K562 (cell line): Measurements from ENCODE around the gene PRDM4. TPM values are rescaled to one million over a fixed set of nuclear protein-coding genes. Genes with fewer than 3 reads are reported as not detected.

ENCODE experiments used
- ATAC-seq: fragments of 200-7000 bp; cut with Tn5 transposase; 3 replicates; pipeline ENCODE4 v1.9.1; 2020; ENCODE audit warnings: moderate library complexity
- BruUV-seq: library from RNA; stranded (reverse); fragments of 400-500 nt; replicated peaks from 2 replicates; lab custom pipeline; 2021; lab: Mats Ljungman, UMichigan
- CTCF ChIA-PET: fragments of 300-600 bp; formaldehyde crosslinking; extraction: SDS; loops from one replicate; lab custom pipeline; 2021; ENCODE audit warnings: low intra/inter-chr PET ratio; lab: Yijun Ruan, JAX
- POLR2A ChIA-PET: fragments of 300-600, 350-650 bp; sonication (Branson Sonifier 250); formaldehyde crosslinking; extraction: SDS; loops from one replicate; lab custom pipeline; 2021; ENCODE audit warnings: antibody characterized with exemption, inconsistent platforms; lab: Yijun Ruan, JAX
- DNase-seq, 4 experiments: peaks; one replicate each; pipeline versions ENCODE4 v3.0.0 to v3.0.0-alpha.2; 2011 to 2018; ENCODE audit warnings: low spot score in 3 of 4, mixed read lengths in 3 of 4; ENCODE audit errors: extremely low read depth in 1 of 4
- FAIRE-seq: peaks from 2 replicates; lab custom pipeline; 2011; peaks lifted over from hg19 to GRCh38; lab: Jason Lieb, UNC
- H2AFZ ChIP-seq: 2 replicates; pipeline ENCODE4 v1.6.0; 2011; ENCODE audit warnings: low read depth, low read length, control low read depth, inconsistent platforms
- H3K27ac ChIP-seq: fragments of 200-600 bp; 3 replicates; pipeline ENCODE4 v1.8.0; 2011; ENCODE audit warnings: low read depth, mild to moderate bottlenecking, control low read depth, inconsistent platforms, low read length, moderate library complexity, mixed read lengths; ENCODE audit errors: extremely low read depth
- H3K27me3 ChIP-seq, 2 experiments: fragments of 300-600 bp in 1 of 2; 2 replicates in 1 of 2; 3 replicates in 1 of 2; pipeline versions ENCODE4 v1.6.0 to v1.8.0; 2011; ENCODE audit warnings: inconsistent platforms in 2 of 2, low read length in 2 of 2, mild to moderate bottlenecking in 1 of 2, mixed read lengths in 1 of 2, moderate library complexity in 1 of 2; ENCODE audit not compliant: control insufficient read depth in 2 of 2, insufficient read depth in 2 of 2
- H3K36me3 ChIP-seq: fragments of 300-600 bp; 3 replicates; pipeline ENCODE4 v1.8.0; 2011; ENCODE audit warnings: mild to moderate bottlenecking, low read length, inconsistent platforms; ENCODE audit not compliant: control insufficient read depth, insufficient read depth
- H3K4me1 ChIP-seq, 2 experiments: fragments of 200-600 bp in 1 of 2; replicated peaks in 1 of 2; 2 replicates in 1 of 2; 3 replicates in 1 of 2; pipeline versions ENCODE4 v1.5.1 to v1.8.0; 2011; ENCODE audit warnings: inconsistent platforms in 2 of 2, low read length in 2 of 2, mild to moderate bottlenecking in 1 of 2, mixed read lengths in 1 of 2, moderate library complexity in 1 of 2; ENCODE audit not compliant: control insufficient read depth in 2 of 2, insufficient read depth in 2 of 2
- H3K4me2 ChIP-seq: 2 replicates; pipeline ENCODE4 v1.6.1; 2011; ENCODE audit warnings: low read length, control low read depth, inconsistent platforms, mixed read lengths; ENCODE audit not compliant: insufficient read depth
- H3K4me3 ChIP-seq: fragments of 200-600 bp; sonication (generic), shearing (Covaris generic); 2 replicates; pipeline ENCODE4 v1.5.1; 2016; ENCODE audit warnings: control low read depth, inconsistent platforms
- H3K79me2 ChIP-seq: fragments of 200-600 bp; 3 replicates; pipeline ENCODE4 v1.8.0; 2011; ENCODE audit warnings: low read length, inconsistent platforms; ENCODE audit not compliant: control insufficient read depth, insufficient read depth
- H3K9ac ChIP-seq, 2 experiments: 2 replicates each; pipeline versions ENCODE4 v1.6.0 to v1.6.1; 2011; ENCODE audit warnings: low read depth in 2 of 2, low read length in 2 of 2, control low read depth in 1 of 2, inconsistent platforms in 1 of 2, mild to moderate bottlenecking in 1 of 2, mixed read lengths in 1 of 2; ENCODE audit not compliant: insufficient read depth in 1 of 2
- H3K9me1 ChIP-seq: one replicate; pipeline ENCODE4 v1.6.0; 2011; ENCODE audit warnings: inconsistent platforms, mild to moderate bottlenecking, low read length, moderate library complexity; ENCODE audit not compliant: control insufficient read depth, insufficient read depth
- H3K9me3 ChIP-seq: replicated peaks from 2 replicates; pipeline ENCODE4 v1.5.1; 2011; ENCODE audit warnings: low read depth, low read length, inconsistent platforms; ENCODE audit not compliant: control insufficient read depth, insufficient read depth
- H4K20me1 ChIP-seq: replicated peaks from 2 replicates; pipeline ENCODE4 v1.6.1; 2011; ENCODE audit warnings: low read length, inconsistent platforms, mixed read lengths; ENCODE audit not compliant: control insufficient read depth, insufficient read depth
- ETS2 ChIP-seq: IDR thresholded peaks from 2 replicates; pipeline ENCODE4 v1.6.1; 2016; ENCODE audit warnings: borderline replicate concordance, missing genetic modification characterization, mild to moderate bottlenecking, moderate library complexity, missing compliant biosample characterization; ENCODE audit not compliant: poor library complexity, severe bottlenecking
- FOSL1 ChIP-seq: fragments of 200-800 bp; sonication (Bioruptor generic); conservative IDR thresholded peaks from 2 replicates; pipeline ENCODE4 v1.6.1; 2016; ENCODE audit warnings: missing genetic modification characterization, missing compliant biosample characterization
- NR2F6 ChIP-seq: fragments of 450-650 bp; formaldehyde crosslinking; IDR thresholded peaks from 2 replicates; pipeline ENCODE4 v1.4.0; 2020; ENCODE audit warnings: mild to moderate bottlenecking
- RHOXF2B ChIP-seq: fragments of 250-450 bp; sonication (Bioruptor Pico); conservative IDR thresholded peaks from 2 replicates; pipeline ENCODE4 v1.5.1; 2021
- SNIP1 ChIP-seq: fragments of 450-650 bp; IDR thresholded peaks from 2 replicates; pipeline ENCODE4 v1.7.1; 2017; ENCODE audit warnings: low read depth, mild to moderate bottlenecking
- TRIM24 ChIP-seq, 2 experiments: fragments of 450-650 bp; IDR thresholded peaks; 2 replicates each; pipeline ENCODE4 v1.6.1; 2016
- ZNF146 ChIP-seq: IDR thresholded peaks from one replicate; pipeline ENCODE4 v1.6.1; 2018; ENCODE audit warnings: missing compliant biosample characterization; ENCODE audit not compliant: unreplicated experiment
- ZNF41 ChIP-seq: fragments of 250-450 bp; sonication (Bioruptor Pico); conservative IDR thresholded peaks from 2 replicates; pipeline ENCODE4 v1.4.0; 2020; ENCODE audit warnings: mild to moderate bottlenecking
- WGBS: fragments of 100-300 bp; shearing (Covaris generic); methylation state at CpG from one replicate; pipeline ENCODE4 v1.1.6; 2016; ENCODE audit warnings: low coverage, mixed read lengths; ENCODE audit not compliant: insufficient coverage; ENCODE audit errors: missing lambda C conversion rate; 5-methylcytosine and 5-hydroxymethylcytosine counted together
- in situ Hi-C: fragments of 300-500 bp; cut with MboI; formaldehyde crosslinking; loops from 4 replicates; pipeline ENCODE4 v1.15.0; 2018; ENCODE audit warnings: inconsistent platforms, mixed read lengths
- intact Hi-C: fragments of 100-400 bp; cut with micrococcal nuclease; formaldehyde crosslinking; loops from 2 replicates; pipeline ENCODE4 v1.14.2; 2022
- polyA plus RNA-seq, 8 experiments: library from polyadenylated mRNA; depleted of rRNA in 4 of 8; stranded (reverse) in 5 of 8; unstranded in 3 of 8; fragments of >200 nt; fragmentation: Nextera tagmentation in 2 of 8; fragmentation: Illumina TruSeq in 1 of 8; extraction: Ambion mirVana in 2 of 8; extraction: Trizol in 1 of 8; gene quantifications; 2 replicates each; pipeline versions ENCODE4 v1.2.1 to v1.2.3, GENCODE V29; 2011 to 2014; ENCODE audit warnings: inconsistent platforms in 1 of 8, missing spikeins in 1 of 8
- total RNA-seq, 7 experiments: library from RNA; depleted of rRNA in 6 of 7; stranded (reverse); fragments of >200 nt in 6 of 7; fragmentation: Illumina TruSeq in 2 of 7; extraction: Trizol in 2 of 7; gene quantifications; 2 replicates each; pipeline versions ENCODE4 v1.2.1 to v1.2.3, GENCODE V29; 2011 to 2021; ENCODE audit warnings: low replicate concordance in 1 of 7
- TF ChIP-seq, protein P1 (sequence below): sonication (generic); IDR thresholded peaks from 2 replicates; pipeline ENCODE4 v1.6.1; 2016
- TF ChIP-seq, protein P2 (sequence below): fragments of 450-650 bp; formaldehyde crosslinking; IDR thresholded peaks from 2 replicates; pipeline ENCODE4 v1.4.0; 2020; ENCODE audit warnings: mild to moderate bottlenecking, moderate library complexity

The PRDM4 gene
- total and polyA plus RNA-seq, 9 of the 15 experiments (the other 6 are each of a cell fraction or from before 2014, with no cell fraction given) = 5.9 to 26.0 (median 20.0) TPM

DNA sequence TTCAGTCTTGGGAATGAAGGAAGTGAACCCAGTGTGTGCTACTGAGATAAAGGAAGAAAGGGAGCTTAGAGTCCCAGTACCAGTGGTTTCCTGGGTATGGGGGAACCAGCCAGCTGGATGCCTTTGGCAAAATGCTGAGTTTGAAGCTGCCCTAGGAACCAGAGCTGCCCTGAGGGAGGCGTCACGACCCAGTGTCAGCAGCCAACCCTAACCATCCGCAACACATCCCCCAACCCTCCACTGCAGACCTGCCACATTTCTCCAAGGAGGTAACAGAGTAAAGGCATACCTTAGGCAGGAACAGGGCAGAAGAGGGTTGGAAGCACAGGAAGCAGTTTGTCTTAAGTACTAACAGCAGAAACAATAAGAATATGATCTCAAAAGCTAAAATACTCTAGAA lies 28.6 kb downstream of the PRDM4 start (continued):
- no peak for TF ChIP-seq ETS2

DNA sequence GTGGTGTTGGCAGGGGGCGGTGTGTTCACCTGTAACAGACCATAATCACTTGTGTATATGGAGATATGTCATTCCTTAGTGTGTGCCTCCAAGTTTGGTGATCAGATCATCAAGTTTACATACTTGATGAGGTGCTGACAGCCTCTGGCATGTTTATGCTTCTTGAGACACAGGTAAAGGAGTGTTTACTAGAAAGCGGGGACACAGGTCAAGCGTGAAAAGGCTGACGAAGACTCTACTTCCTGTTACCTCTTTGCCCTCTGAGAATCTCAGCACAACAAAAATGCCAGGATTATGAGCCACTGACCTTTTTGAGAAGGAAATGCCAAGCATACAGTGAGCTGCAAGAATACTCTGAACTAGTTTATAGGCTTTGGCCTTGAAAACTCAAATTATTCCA lies 29.6 kb downstream of the PRDM4 start:
- H3K79me2 ChIP-seq = no peaks in the 10 kb centered on the region
- no peaks in the 10 kb centered on the region for H3K9me3 ChIP-seq
- intact Hi-C loops = no loop called here
- H3K27ac ChIP-seq = no peak overlapping the region
- H2AFZ ChIP-seq = no peak overlapping the region
- peaks cover 34% of the 10 kb centered on the region for H3K36me3 ChIP-seq
- no peak for TF ChIP-seq SNIP1
- TF ChIP-seq TRIM24 (IDR thresholded peaks at IDR 0.05) = no peak
- no peak for TF ChIP-seq NR2F6 (CRISPR knock-in tag)
- TF ChIP-seq, protein P1, sequence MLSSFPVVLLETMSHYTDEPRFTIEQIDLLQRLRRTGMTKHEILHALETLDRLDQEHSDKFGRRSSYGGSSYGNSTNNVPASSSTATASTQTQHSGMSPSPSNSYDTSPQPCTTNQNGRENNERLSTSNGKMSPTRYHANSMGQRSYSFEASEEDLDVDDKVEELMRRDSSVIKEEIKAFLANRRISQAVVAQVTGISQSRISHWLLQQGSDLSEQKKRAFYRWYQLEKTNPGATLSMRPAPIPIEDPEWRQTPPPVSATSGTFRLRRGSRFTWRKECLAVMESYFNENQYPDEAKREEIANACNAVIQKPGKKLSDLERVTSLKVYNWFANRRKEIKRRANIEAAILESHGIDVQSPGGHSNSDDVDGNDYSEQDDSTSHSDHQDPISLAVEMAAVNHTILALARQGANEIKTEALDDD = no peak
- no peak for TF ChIP-seq FOSL1 (tag)
- no peak for TF ChIP-seq ZNF146 (CRISPR knock-in tag)
- TF ChIP-seq RHOXF2B (CRISPR knock-in tag) = no peak
- no peak for TF ChIP-seq ZNF41 (CRISPR knock-in tag)
- TF ChIP-seq, protein P2, sequence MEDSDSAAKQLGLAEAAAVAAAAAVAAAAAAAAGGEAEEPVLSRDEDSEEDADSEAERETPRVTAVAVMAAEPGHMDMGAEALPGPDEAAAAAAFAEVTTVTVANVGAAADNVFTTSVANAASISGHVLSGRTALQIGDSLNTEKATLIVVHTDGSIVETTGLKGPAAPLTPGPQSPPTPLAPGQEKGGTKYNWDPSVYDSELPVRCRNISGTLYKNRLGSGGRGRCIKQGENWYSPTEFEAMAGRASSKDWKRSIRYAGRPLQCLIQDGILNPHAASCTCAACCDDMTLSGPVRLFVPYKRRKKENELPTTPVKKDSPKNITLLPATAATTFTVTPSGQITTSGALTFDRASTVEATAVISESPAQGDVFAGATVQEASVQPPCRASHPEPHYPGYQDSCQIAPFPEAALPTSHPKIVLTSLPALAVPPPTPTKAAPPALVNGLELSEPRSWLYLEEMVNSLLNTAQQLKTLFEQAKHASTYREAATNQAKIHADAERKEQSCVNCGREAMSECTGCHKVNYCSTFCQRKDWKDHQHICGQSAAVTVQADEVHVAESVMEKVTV = no peak
- CTCF ChIA-PET = no interaction called here
- no peak overlapping the region for H3K4me3 ChIP-seq
- H3K4me2 ChIP-seq = no peak overlapping the region
- H3K4me1 ChIP-seq = no peaks in the 10 kb centered on the region
- H3K9ac ChIP-seq = no peak overlapping the region
- DNase-seq = no peak
- no peak for FAIRE-seq
- no peak for ATAC-seq
- H4K20me1 ChIP-seq = no peaks in the 10 kb centered on the region; the same call in 1 of the 2 replicates
- in situ Hi-C loops = no loop called here
- POLR2A ChIA-PET = no interaction called here
- peaks cover under 1% of the 10 kb centered on the region for H3K9me1 ChIP-seq
- H3K27me3 ChIP-seq = no peaks in the 10 kb centered on the region
- BruUV-seq = no TSS peak
- WGBS = 72% methylated on average over 4 of the region's 4 CpGs
